HepG2 (cell line): ENCODE results near the gene BCAS4. TPM values are rescaled to one million over a fixed set of nuclear protein-coding genes. Genes with fewer than 3 reads are reported as not detected.

Experiments
- GLI4 ChIP-seq: sonication (generic); formaldehyde crosslinking; IDR thresholded peaks from 2 replicates; pipeline ENCODE4 v1.5.1; 2020; ENCODE audit warnings: missing genetic modification reagents, mild to moderate bottlenecking, moderate library complexity, borderline replicate concordance
- KAT7 ChIP-seq: IDR thresholded peaks from 2 replicates; pipeline ENCODE4 v1.6.1; 2018; ENCODE audit warnings: borderline replicate concordance, missing compliant biosample characterization
- KMT2B ChIP-seq: IDR thresholded peaks from 2 replicates; pipeline ENCODE4 v1.6.1; 2016; ENCODE audit warnings: missing genetic modification reagents, missing compliant biosample characterization
- POLR2AphosphoS2 ChIP-seq: IDR thresholded peaks from 2 replicates; pipeline ENCODE4 v1.6.1; 2011; ENCODE audit warnings: low read depth, low read length, improper control_type of control experiment
- POLR2G ChIP-seq: fragments of 200-400 bp; formaldehyde crosslinking; IDR thresholded peaks from 2 replicates; pipeline ENCODE4 v1.6.1; 2018; ENCODE audit warnings: mild to moderate bottlenecking, low read depth, low read length, moderate library complexity
- PRDM4 ChIP-seq: sonication (generic); formaldehyde crosslinking; IDR thresholded peaks from 2 replicates; pipeline ENCODE4 v1.9.0; 2021; ENCODE audit warnings: missing genetic modification reagents, borderline replicate concordance
- PTBP1 ChIP-seq: fragments of 200-400 bp; formaldehyde crosslinking; IDR thresholded peaks from 2 replicates; pipeline ENCODE4 v1.6.1; 2018; ENCODE audit warnings: low read length, low read depth; ENCODE audit not compliant: poor library complexity, severe bottlenecking
- SNAI1 ChIP-seq: sonication (generic); formaldehyde crosslinking; IDR thresholded peaks from 2 replicates; pipeline ENCODE4 v1.5.0; 2020; ENCODE audit warnings: mild to moderate bottlenecking, missing genetic modification reagents, borderline replicate concordance
- SRSF1 ChIP-seq: fragments of 200-400 bp; formaldehyde crosslinking; optimal IDR thresholded peaks from 2 replicates; pipeline ENCODE3; 2017; ENCODE audit warnings: mild to moderate bottlenecking, low read depth, low read length, moderate library complexity
- TBX3 ChIP-seq: fragments of 450-650 bp; IDR thresholded peaks from 2 replicates; pipeline ENCODE4 v1.6.1; 2017; ENCODE audit warnings: antibody characterized with exemption, mild to moderate bottlenecking, inconsistent platforms, borderline replicate concordance
- TIGD3 ChIP-seq: sonication (generic); formaldehyde crosslinking; IDR thresholded peaks from 2 replicates; pipeline ENCODE4 v1.5.1; 2020; ENCODE audit warnings: mild to moderate bottlenecking, missing genetic modification reagents, borderline replicate concordance
- ZBTB39 ChIP-seq: sonication (generic); formaldehyde crosslinking; IDR thresholded peaks from 2 replicates; pipeline ENCODE4 v1.5.0; 2020; ENCODE audit warnings: missing genetic modification reagents
- ZFP36L2 ChIP-seq: sonication (generic); formaldehyde crosslinking; IDR thresholded peaks from 2 replicates; pipeline ENCODE4 v1.4.0; 2020; ENCODE audit warnings: missing genetic modification reagents
- ZNF17 ChIP-seq: sonication (generic); formaldehyde crosslinking; IDR thresholded peaks from 2 replicates; pipeline ENCODE4 v1.5.0; 2020; ENCODE audit warnings: mild to moderate bottlenecking, missing genetic modification reagents
- ZNF280D ChIP-seq: sonication (generic); formaldehyde crosslinking; IDR thresholded peaks from 2 replicates; pipeline ENCODE4 v1.5.1; 2020; ENCODE audit warnings: mild to moderate bottlenecking, missing genetic modification reagents
- ZNF292 ChIP-seq: sonication (generic); formaldehyde crosslinking; IDR thresholded peaks from 2 replicates; pipeline ENCODE4 v1.8.1; 2022; ENCODE audit warnings: mild to moderate bottlenecking, low read depth, missing genetic modification reagents, borderline replicate concordance
- ZNF335 ChIP-seq: sonication (generic); formaldehyde crosslinking; IDR thresholded peaks from 2 replicates; pipeline ENCODE4 v1.4.0; 2020; ENCODE audit warnings: missing genetic modification reagents
- ZNF33A ChIP-seq: sonication (generic); formaldehyde crosslinking; IDR thresholded peaks from 2 replicates; pipeline ENCODE4 v1.5.1; 2020; ENCODE audit warnings: missing genetic modification reagents, mild to moderate bottlenecking, moderate library complexity, borderline replicate concordance
- ZNF709 ChIP-seq: sonication (generic); formaldehyde crosslinking; IDR thresholded peaks from 2 replicates; pipeline ENCODE4 v1.5.0; 2020; ENCODE audit warnings: mild to moderate bottlenecking, missing genetic modification reagents
- ZSCAN20 ChIP-seq: sonication (generic); formaldehyde crosslinking; IDR thresholded peaks from 2 replicates; pipeline ENCODE4 v1.4.0; 2020; ENCODE audit warnings: missing genetic modification reagents, mild to moderate bottlenecking, borderline replicate concordance
- polyA plus RNA-seq, 8 experiments: library from polyadenylated mRNA; depleted of rRNA in 3 of 8; stranded (reverse) in 7 of 8; unstranded in 1 of 8; fragments of >200 nt; fragmentation: Illumina TruSeq in 4 of 8; extraction: Trizol in 4 of 8; gene quantifications; 2 replicates each; pipeline versions ENCODE4 v1.2.1 to v1.2.3, GENCODE V29; 2011 to 2016; ENCODE audit warnings: low read depth in 4 of 8, missing spikeins in 1 of 8, mixed read lengths in 1 of 8; ENCODE audit not compliant: insufficient read depth in 1 of 8
- total RNA-seq, 5 experiments: library from RNA; depleted of rRNA; stranded (reverse); fragments of >200 nt; fragmentation: Illumina TruSeq; extraction: Trizol; gene quantifications; 2 replicates each; pipeline ENCODE4 v1.2.3, GENCODE V29; 2016; ENCODE audit warnings: low read depth in 1 of 5

Gene BCAS4
- total and polyA plus RNA-seq, 2 of the 13 experiments (the other 11 are each of a cell fraction or from before 2014, with no cell fraction given) = 7.2 to 8.0 TPM

- TF ChIP-seq TIGD3 (CRISPR knock-in tag) (no peak), ZNF17 (no peak), ZNF280D (CRISPR knock-in tag) (no peak), ZFP36L2 (CRISPR knock-in tag) (no peak), ZNF335 (CRISPR knock-in tag) (no peak), KMT2B (CRISPR knock-in tag) (no peak; the same call in 1 of the 2 replicates), ZNF292 (CRISPR knock-in tag) (peak; percentile 17; the same call in 1 of the 2 replicates), GLI4 (CRISPR knock-in tag) (peak; percentile 31; the same call in 1 of the 2 replicates), ZNF33A (peak; percentile 81; the same call in 1 of the 2 replicates), ZBTB39 (peak; percentile 72; the same call in 1 of the 2 replicates), ZSCAN20 (CRISPR knock-in tag) (no peak), SRSF1 (no peak), POLR2AphosphoS2 (peak; percentile 74; the same call in 1 of the 2 replicates), TBX3 (peak; percentile 94), PTBP1 (no peak), PRDM4 (CRISPR knock-in tag) (no peak), ZNF709 (CRISPR knock-in tag) (no peak), POLR2G (no peak), KAT7 (no peak; the same call in 1 of the 2 replicates), SNAI1 (CRISPR knock-in tag) (no peak)
Observed at GRCh38 chr20:50746138-50746940, 48.5 kb upstream of the BCAS4 start (continued).
